ENCODE data around the gene FHAD1. TPM values are rescaled to one million over a fixed set of nuclear protein-coding genes. Genes with fewer than 3 reads are reported as not detected.

Gene FHAD1
- total RNA-seq, 4 donors from 2014 or later, result 0.96 TPM; not detected in 3

- TF ChIP-seq, protein P1, sequence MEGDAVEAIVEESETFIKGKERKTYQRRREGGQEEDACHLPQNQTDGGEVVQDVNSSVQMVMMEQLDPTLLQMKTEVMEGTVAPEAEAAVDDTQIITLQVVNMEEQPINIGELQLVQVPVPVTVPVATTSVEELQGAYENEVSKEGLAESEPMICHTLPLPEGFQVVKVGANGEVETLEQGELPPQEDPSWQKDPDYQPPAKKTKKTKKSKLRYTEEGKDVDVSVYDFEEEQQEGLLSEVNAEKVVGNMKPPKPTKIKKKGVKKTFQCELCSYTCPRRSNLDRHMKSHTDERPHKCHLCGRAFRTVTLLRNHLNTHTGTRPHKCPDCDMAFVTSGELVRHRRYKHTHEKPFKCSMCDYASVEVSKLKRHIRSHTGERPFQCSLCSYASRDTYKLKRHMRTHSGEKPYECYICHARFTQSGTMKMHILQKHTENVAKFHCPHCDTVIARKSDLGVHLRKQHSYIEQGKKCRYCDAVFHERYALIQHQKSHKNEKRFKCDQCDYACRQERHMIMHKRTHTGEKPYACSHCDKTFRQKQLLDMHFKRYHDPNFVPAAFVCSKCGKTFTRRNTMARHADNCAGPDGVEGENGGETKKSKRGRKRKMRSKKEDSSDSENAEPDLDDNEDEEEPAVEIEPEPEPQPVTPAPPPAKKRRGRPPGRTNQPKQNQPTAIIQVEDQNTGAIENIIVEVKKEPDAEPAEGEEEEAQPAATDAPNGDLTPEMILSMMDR (IDR thresholded peaks at IDR 0.05), result no peak
- DNase-seq (ENCODE audit: low spot score) (no peak), ATAC-seq (ENCODE audit: low FRiP score) (no peak)
Observed at GRCh38 chr1:15314328-15315281, 67.6 kb downstream of the FHAD1 start.

DNA sequence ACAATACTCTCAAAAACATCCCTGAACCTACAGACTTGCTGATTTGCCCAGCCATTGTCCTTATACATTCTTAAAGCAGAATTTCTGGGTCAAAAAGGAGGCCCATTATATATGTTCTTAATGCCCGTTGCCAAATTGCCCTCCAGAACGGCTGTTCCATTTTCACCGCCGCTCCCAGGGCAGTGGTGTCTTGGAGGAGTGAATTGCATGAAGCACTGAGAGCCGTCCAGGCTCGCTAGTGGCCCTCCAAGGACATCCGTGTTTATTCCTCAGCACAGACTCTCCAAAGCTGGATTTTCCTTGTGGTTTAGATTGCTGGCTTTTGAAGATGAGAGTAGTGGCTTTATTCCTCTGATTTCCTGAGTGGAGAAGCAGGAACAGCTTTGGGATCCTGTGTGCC is 68.8 kb downstream of the FHAD1 start:
- no peak for DNase-seq (ENCODE audit: low spot score)
- no peak for ATAC-seq (ENCODE audit: low FRiP score)
- TF ChIP-seq, protein P1 (IDR thresholded peaks at IDR 0.05), result no peak

DNA sequence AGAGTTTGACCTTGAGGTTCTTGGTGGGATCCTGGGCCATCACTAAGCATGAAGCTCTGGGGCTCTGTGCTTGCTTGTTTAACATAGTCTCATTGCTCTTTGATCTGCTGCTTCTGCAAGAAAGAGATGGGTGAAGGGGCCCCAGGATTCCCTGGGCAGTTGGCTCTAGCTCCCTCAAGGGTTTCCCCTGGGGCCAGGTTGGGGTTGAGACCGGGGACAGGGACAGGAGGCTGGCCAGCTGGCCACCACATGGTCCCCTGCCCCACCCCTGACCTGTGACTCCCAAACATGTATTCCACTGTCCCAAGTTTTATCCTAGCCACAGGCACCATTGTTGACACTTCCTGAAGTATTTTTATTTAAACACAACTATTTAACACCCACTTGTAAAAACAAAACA is 69.5 kb downstream of the FHAD1 start:
- TF ChIP-seq, protein P1 (IDR thresholded peaks at IDR 0.05), result no peak
- no peak for ATAC-seq (ENCODE audit: low FRiP score)
- DNase-seq (ENCODE audit: low spot score), result no peak

DNA sequence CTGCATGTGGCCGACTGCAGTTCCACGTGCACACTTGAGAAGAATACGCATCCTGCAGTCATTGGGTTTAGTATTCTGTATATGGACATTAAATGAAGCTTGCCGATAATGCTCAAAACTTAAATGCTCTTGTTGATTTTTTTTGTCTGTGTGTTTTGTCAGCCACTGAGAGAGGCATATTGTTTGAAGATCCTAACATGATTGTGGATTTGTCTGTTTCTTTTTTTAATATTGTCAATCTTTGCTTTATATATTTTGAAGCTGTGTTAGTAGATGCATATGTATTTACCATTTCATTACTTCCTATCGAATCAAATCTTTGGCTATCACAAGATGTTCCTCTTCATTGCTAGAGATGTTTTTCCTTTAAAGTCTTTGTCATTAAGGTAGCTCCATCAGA is 73.2 kb downstream of the FHAD1 start:
- TF ChIP-seq, protein P1 (IDR thresholded peaks at IDR 0.05), result no peak
- DNase-seq (ENCODE audit: low spot score), result no peak
- ATAC-seq (ENCODE audit: low FRiP score), result no peak

DNA sequence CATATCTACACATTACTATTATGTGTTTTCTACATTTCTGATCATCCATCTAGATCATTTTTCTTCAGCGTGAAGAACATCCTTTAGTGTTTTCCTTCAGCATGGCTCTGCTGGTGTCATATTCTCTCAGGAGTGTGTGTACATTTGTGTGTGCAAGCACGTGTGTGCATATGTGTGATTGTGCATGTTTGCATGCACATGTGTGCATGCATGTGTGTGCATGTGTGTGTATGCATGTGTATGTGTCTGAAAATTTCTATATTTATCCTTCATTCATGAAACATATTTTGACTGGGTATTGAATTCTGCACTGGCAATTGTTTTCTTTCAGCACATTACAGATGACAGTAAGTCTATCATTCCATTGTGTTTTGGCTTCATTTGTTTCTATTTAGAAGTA is 74.6 kb downstream of the FHAD1 start:
- TF ChIP-seq, protein P1 (IDR thresholded peaks at IDR 0.05), result no peak

DNA sequence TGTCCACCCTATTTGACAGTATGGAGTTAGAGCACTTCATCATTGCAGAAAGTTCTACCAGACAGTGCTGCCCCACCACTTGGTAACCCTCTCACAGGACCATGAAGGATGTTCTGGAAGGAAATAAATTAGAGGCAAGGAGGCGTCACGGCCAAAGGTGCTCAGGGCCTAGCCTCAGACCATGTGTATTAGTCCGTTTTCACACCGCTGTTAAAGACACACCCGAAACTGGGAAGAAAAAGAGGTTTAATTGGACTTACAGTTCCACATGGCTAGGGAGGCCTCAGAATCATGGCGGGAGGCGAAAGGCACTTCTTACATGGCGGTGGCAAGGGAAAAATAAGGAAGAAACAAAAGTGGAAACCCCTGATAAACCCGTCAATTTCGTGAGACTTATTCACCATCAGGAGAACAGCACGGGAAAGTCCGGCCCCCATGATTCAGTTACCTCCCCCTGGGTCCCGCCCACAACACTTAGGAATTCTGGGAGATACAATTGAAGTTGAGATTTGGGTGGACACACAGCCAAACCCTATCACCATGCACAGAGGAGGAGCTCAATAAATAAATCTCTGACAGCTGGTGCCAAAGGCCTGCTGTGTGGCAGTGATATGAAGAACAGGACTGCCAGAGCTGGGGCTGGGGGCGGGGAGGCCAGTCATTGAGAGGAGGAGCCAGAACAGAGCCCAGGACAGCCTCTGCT is 75.8 kb downstream of the FHAD1 start:
- ATAC-seq (ENCODE audit: low FRiP score) (no peak), DNase-seq (ENCODE audit: low spot score) (no peak)
- TF ChIP-seq, protein P1 (IDR thresholded peaks at IDR 0.05), result no peak

More for the DNA sequence above, 74.6 kb downstream of the FHAD1 start:
- no peak for DNase-seq (ENCODE audit: low spot score)
- no peak for ATAC-seq (ENCODE audit: low FRiP score)
